Endothelial cell (in vitro differentiated cells): Measurements from ENCODE around the gene EEF1B2. TPM values are rescaled to one million over a fixed set of nuclear protein-coding genes. Genes with fewer than 3 reads are reported as not detected.
"Not testable (repeated sequence)": the region's sequence is repeated elsewhere in the genome, so short reads cannot be mapped to it uniquely, and the experiment has no call there.

ENCODE experiments used
- DNase-seq: peaks from one replicate; pipeline ENCODE4 v3.0.0; 2021; ENCODE audit warnings: low spot score
- H3K27ac Mint-ChIP-seq: one replicate; pipeline ENCODE4 v1.8.0; 2021; ENCODE audit warnings: mixed read lengths, inconsistent platforms; ENCODE audit not compliant: unreplicated experiment
- H3K27me3 Mint-ChIP-seq: one replicate; pipeline ENCODE4 v1.8.0; 2021; ENCODE audit warnings: mild to moderate bottlenecking, moderate library complexity, mixed read lengths, inconsistent platforms; ENCODE audit not compliant: unreplicated experiment
- H3K36me3 Mint-ChIP-seq: one replicate; pipeline ENCODE4 v1.8.0; 2021; ENCODE audit warnings: mild to moderate bottlenecking, low read depth, mixed read lengths, inconsistent platforms; ENCODE audit not compliant: unreplicated experiment
- H3K4me1 Mint-ChIP-seq: one replicate; pipeline ENCODE4 v1.8.0; 2021; ENCODE audit warnings: mild to moderate bottlenecking, mixed read lengths, inconsistent platforms; ENCODE audit not compliant: unreplicated experiment
- H3K4me3 Mint-ChIP-seq: one replicate; pipeline ENCODE4 v1.8.0; 2021; ENCODE audit warnings: mild to moderate bottlenecking, mixed read lengths, inconsistent platforms; ENCODE audit not compliant: unreplicated experiment
- H3K9me3 Mint-ChIP-seq: one replicate; pipeline ENCODE4 v1.8.0; 2021; ENCODE audit warnings: mixed read lengths, inconsistent platforms; ENCODE audit not compliant: unreplicated experiment
- total RNA-seq: library from RNA; stranded (reverse); fragmentation: NEBNext Ultra II Directional; extraction: Animal tissue kit (Norgen Biotek cat#: 25700); gene quantifications from one replicate; pipeline ENCODE4 v1.2.1, GENCODE V29; 2021; ENCODE audit not compliant: unreplicated experiment
- TF ChIP-seq, protein P1 (sequence below): fragments of 200-600 bp; sonication (generic); IDR thresholded peaks from one replicate; pipeline ENCODE4 v1.5.0; 2021; ENCODE audit warnings: antibody characterized with exemption; ENCODE audit not compliant: unreplicated experiment

EEF1B2 gene
- total RNA-seq, 1 donor from 2014 or later, result 668 TPM

DNA sequence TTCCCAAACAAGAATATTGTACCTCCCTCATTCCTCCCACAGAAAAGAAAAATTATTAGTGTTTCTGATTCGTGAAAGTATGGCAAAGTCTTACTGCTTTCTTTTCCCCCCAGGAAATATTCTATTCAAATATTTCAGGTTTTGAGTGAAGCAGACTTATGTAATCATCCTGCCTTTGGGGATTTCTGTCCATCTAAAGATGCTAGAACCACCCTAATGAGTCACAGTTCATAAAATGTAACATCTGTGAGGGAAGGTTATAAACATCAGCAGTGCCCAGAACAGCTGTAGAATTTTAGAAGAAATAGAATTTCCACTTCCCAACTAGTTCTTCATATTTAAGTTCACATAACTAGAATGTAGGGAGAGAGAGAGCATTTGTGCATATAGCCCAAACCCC lies 39.0 kb downstream of the EEF1B2 start:
- Mint-ChIP-seq H3K4me1 (peaks cover 7% of the 10 kb centered on the region), H3K9me3 (no peaks in the 10 kb centered on the region), H3K36me3 (no peaks in the 10 kb centered on the region), H3K4me3 (no peak overlapping the region), H3K27ac (no peak overlapping the region), H3K27me3 (peaks cover 4% of the 10 kb centered on the region)
- no peak for DNase-seq
- TF ChIP-seq, protein P1, sequence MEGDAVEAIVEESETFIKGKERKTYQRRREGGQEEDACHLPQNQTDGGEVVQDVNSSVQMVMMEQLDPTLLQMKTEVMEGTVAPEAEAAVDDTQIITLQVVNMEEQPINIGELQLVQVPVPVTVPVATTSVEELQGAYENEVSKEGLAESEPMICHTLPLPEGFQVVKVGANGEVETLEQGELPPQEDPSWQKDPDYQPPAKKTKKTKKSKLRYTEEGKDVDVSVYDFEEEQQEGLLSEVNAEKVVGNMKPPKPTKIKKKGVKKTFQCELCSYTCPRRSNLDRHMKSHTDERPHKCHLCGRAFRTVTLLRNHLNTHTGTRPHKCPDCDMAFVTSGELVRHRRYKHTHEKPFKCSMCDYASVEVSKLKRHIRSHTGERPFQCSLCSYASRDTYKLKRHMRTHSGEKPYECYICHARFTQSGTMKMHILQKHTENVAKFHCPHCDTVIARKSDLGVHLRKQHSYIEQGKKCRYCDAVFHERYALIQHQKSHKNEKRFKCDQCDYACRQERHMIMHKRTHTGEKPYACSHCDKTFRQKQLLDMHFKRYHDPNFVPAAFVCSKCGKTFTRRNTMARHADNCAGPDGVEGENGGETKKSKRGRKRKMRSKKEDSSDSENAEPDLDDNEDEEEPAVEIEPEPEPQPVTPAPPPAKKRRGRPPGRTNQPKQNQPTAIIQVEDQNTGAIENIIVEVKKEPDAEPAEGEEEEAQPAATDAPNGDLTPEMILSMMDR, result no peak

DNA sequence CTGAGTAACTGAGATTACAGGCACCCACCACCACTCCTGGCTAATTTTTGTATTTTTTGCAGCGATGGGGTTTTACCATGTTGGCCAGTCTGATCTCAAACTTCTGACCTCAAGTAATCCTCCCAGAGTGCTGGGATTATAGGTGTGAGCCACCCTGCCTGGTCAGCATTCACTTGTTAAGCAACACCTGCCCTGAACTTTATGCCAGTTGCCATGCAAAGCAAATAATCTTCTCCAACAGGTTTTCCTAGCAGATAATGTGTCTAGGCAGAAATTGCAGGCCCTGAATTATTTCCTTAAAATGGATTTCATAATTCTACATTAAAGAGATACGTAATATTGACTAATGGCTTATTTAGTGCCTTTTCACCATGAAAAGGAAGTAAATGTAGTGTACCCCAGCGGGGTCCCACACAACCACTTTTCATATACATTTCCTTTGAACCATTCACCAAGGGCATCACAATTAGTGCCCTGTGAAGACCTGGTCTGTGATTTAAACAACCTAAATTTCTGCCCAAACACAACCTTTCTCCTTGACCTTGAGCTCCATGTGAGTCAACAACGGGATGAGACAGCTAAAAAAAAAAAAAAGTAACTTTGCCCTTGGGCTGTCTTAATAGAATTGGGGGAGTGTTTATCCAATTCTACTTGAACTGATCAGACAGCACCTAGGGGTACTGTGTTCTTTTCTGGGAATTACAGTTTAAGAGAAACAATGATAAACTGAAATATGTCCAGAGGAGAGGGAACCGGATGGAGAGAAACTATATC lies 41.6 kb downstream of the EEF1B2 start:
- Mint-ChIP-seq H3K27me3 (peaks cover 4% of the 10 kb centered on the region), H3K36me3 (no peaks in the 10 kb centered on the region), H3K27ac (no peak overlapping the region), H3K4me3 (no peak overlapping the region), H3K9me3 (no peaks in the 10 kb centered on the region), H3K4me1 (peaks cover 2% of the 10 kb centered on the region)
- no peak for DNase-seq
- TF ChIP-seq, protein P1, result no peak

DNA sequence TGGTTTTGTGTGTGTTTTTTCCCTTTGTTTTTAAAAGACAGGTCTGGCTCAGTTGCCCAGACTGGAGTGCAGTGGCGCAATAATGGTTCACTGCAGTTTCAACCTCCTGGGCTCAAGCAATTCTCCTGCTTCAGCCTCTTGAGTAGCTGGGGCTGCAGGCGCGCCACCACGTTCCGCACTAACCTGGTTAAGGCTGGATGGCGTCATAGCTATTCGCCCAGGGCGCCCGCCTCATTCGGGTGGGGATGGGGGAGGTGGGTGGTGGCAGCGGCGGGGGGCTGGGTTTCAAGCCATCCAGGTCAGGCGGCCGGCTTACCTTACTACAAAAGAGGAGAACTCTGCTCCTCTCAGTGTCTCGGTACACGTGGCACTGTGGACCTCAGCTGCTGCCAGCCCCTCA lies 42.8 kb downstream of the EEF1B2 start:
- H3K4me3 Mint-ChIP-seq, result no peak overlapping the region
- H3K27ac Mint-ChIP-seq, result no peak overlapping the region
- no peaks in the 10 kb centered on the region for H3K9me3 Mint-ChIP-seq
- DNase-seq, result no peak
- TF ChIP-seq, protein P1, result no peak
- peaks cover 4% of the 10 kb centered on the region for H3K27me3 Mint-ChIP-seq
- no peaks in the 10 kb centered on the region for H3K36me3 Mint-ChIP-seq
- peaks cover 2% of the 10 kb centered on the region for H3K4me1 Mint-ChIP-seq

DNA sequence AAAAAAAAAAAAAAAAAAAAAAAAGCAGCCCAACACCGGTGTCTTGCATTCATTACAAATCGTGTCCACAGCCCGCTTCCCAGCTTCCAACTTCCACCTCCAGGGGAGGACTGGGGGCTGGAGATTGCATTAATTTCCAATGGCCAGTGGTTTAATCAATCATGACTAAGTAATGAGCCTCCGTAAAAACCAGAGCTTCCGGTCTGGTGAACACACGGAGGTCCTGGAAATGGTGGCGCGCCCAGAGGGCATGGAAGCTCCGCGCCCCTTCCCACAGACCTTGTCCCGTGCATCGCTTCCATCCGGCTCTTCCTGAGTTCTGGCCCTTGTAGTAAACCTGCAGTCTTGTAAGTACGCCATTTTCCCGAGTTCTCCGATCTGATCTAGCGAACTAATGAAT lies 43.6 kb downstream of the EEF1B2 start:
- no peaks in the 10 kb centered on the region for H3K9me3 Mint-ChIP-seq
- H3K27ac Mint-ChIP-seq, result no peak overlapping the region
- peaks cover 2% of the 10 kb centered on the region for H3K4me1 Mint-ChIP-seq
- H3K36me3 Mint-ChIP-seq, result no peaks in the 10 kb centered on the region
- TF ChIP-seq, protein P1, result no peak
- no peak for DNase-seq
- peaks cover 6% of the 10 kb centered on the region for H3K27me3 Mint-ChIP-seq
- H3K4me3 Mint-ChIP-seq, result no peak overlapping the region

DNA sequence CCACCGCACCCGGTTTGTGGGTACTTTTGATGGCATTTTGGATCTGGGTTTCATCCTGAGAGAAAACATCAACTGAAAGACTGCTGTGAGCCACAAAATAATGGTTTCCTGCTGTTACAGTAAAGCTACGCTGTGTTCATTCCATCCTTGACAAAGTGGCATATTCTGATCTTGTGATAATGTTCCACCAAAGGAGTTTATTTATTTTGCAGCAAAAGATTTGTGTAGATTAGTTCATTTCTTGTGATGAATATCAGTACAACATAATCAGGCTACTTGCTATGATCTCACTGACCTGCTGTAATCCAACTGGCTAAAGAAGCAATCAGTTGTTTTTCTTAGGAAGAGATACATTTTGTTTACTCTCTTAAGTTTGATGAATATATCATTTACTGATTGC lies 45.0 kb downstream of the EEF1B2 start:
- no peaks in the 10 kb centered on the region for H3K36me3 Mint-ChIP-seq
- no peak for DNase-seq
- TF ChIP-seq, protein P1, result no peak
- H3K27me3 Mint-ChIP-seq, result peaks cover 6% of the 10 kb centered on the region
- no peak overlapping the region for H3K27ac Mint-ChIP-seq
- no peaks in the 10 kb centered on the region for H3K9me3 Mint-ChIP-seq
- peaks cover 2% of the 10 kb centered on the region for H3K4me1 Mint-ChIP-seq
- H3K4me3 Mint-ChIP-seq, result no peak overlapping the region

DNA sequence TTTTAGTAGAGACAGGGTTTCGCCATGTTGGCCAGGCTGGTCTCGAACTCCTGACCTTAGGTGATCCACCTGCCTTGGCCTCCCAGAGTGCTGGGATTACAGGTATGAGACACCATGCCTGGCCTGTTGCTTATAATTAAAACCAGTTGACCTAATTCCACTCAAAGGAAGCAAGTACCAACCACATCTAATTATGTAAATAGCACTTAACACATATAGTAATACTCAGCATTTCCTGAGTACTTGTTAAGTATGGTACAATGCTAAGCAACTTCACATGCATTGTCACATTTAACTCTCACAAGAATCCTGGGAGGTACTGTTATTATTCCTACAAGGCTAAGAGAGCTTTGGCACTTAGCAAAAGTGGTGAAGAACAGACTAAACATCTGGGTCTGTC lies 47.6 kb downstream of the EEF1B2 start:
- H3K27me3 Mint-ChIP-seq, H3K4me3 Mint-ChIP-seq, H3K36me3 Mint-ChIP-seq, DNase-seq, H3K4me1 Mint-ChIP-seq, H3K9me3 Mint-ChIP-seq, H3K27ac Mint-ChIP-seq: not testable (repeated sequence)
